HepG2 (cell line): ENCODE measurements around the gene ADIPOR1.

Experiments used
- CTCF ChIP-seq: sonication (generic); formaldehyde crosslinking; IDR thresholded peaks from 2 replicates; pipeline ENCODE4 v1.5.0; 2020; ENCODE audit warnings: mild to moderate bottlenecking, missing genetic modification reagents, moderate library complexity
- KLF16 ChIP-seq, 2 experiments: sonication (generic) in 1 of 2; formaldehyde crosslinking in 1 of 2; IDR thresholded peaks; 2 replicates each; pipeline versions ENCODE4 v1.6.1 to v1.8.0; 2016 to 2023; ENCODE audit warnings: missing genetic modification reagents in 2 of 2, missing compliant biosample characterization in 1 of 2
- THYN1 ChIP-seq: sonication (generic); formaldehyde crosslinking; IDR thresholded peaks from 2 replicates; pipeline ENCODE4 v1.8.1; 2023; ENCODE audit warnings: low read depth, mild to moderate bottlenecking, moderate library complexity, missing genetic modification reagents, borderline replicate concordance
- ZFP36 ChIP-seq: fragments of 150-350 bp; IDR thresholded peaks from 2 replicates; pipeline ENCODE4 v1.6.1; 2018; ENCODE audit warnings: borderline replicate concordance, low read length, low read depth; ENCODE audit not compliant: partially characterized antibody
- ZNF3 ChIP-seq: IDR thresholded peaks from 2 replicates; pipeline ENCODE4 v1.7.0; 2017; ENCODE audit warnings: inconsistent platforms

DNA sequence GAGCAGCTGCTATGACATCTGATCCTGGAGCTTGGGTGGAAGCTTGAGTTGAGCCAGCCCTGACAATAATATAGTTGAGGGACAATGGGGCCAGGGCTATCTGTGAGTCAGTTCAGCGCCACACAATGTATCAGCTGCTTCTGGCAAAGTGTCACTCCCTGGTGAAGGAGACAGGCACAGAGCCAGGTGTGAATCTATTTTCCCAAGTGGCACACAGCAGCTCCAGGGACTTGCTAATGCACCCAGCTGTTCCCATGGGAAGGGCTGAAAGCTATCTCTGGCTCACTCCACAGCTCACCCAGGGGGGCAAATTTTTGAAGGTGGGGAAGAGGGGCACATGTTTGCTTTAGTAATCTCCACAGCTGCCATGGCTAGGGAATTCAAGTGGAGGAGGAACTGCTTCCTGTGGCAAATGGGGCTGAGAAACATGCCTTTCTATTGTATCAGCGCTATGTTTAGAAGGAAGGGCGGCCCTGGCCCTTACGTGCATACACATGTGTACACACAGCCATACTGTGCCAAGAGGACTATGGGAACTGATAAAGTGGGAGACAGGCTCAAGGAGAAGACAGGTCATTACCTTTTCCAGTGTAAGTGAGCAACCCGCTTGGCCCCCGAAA, 6.8 kb upstream of the ADIPOR1 start:
- TF ChIP-seq ZFP36 (no peak), CTCF (CRISPR knock-in tag) (no peak), ZNF3 (no peak), KLF16 (CRISPR knock-in tag; IDR thresholded peaks at IDR 0.05) (no peak), THYN1 (CRISPR knock-in tag) (no peak)
